Inflammatory macrophage treated with lipopolysaccharide for 1 hour (primary cell): ENCODE results near the gene KRT86.
"Not testable (repeated sequence)": the region's sequence is repeated elsewhere in the genome, so short reads cannot be mapped to it uniquely, and the experiment has no call there.

Experiments used
- DNase-seq, 2 donors: peaks; one replicate each; pipeline ENCODE4 v3.0.0-alpha.2; 2020 to 2022

Gene KRT86

DNA sequence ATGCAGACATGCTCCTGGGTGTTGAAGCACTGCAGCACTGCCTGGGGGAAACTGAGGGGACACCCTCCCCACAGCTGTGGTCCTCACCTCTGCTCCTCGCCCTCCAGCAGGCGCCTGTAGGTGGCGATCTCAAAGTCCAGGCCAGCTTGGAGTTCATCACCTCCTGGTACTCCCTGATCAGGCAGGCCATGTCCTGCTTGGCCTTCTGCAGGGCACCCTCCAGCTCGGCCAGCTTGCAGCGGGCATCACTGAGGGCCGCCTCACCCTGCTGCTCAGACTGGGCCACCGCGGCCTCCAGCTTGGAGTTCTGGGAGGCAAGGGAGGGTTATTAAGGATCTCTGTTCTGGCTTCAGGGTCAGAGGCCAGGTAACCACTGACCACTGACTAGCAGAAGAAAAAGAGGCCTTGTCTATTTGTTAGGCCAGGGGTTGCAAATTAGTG, 22.2 kb upstream of the KRT86 start:
- not testable (repeated sequence) for DNase-seq

DNA sequence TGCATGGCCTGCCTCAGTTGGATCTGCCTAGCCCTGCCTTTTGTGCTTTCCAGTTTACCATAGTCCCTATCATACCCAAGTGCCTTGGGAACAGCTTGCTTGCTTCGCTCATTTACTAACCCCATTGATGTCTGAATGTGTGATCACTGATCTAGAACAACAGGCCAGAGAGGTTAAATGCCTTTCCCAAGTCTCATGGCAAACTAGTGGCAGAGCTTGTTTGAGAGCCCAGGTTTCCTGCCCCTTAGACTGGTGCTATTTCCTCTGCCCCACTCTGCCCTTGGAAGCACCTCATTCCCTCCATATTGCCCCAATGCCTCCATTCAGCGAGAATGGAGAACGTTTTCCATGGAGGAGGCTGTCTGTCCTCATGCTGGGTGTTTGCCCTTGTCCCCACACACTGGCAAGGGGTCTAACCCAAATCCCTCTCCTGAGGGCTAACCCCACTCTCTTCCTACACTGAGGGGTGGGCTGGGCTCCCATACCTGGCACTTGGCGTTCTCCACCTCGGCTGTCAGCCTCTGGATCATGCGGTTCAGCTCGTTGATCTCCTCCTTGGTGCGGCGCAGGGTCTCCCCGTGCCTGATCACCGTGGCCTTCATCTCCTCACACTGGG, 21.6 kb upstream of the KRT86 start:
- no peak for DNase-seq

DNA sequence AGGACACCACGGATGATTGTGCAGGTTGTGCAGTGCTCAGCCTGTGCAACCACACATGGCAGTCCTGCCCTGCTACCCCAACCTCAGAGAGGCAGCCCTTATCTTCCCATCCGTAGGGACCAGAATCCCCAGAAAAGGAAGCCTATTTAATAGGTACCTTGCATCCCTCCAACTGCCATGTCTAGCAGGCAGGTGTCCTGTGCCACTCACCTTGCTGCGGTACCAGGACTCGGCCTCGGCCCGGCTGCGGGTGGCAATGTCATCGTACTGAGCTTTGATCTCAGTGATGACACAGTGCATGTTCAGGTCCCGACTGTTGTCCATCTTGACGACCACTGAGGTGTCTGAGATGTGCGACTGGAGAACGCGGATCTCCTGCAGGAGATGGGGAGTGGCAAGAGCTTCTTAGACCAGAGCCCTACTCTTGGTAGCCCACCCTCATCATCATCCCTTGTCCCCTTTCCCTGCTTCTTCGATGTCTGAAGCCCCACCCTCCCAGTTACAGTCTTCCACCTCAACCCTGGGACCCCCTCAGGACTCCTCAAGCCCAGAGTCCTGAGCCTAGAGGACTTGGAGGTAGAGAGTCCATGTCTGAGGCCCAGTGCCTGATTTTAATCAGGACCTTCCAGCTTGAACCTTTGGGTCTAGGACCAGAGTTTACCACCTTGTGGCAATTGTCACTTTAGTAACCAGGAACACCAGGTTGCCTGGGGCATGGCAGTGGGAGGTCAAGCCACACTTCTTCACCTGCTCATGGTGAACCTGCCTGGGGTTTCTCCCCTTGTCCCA, 20.9 kb upstream of the KRT86 start:
- no peak for DNase-seq

DNA sequence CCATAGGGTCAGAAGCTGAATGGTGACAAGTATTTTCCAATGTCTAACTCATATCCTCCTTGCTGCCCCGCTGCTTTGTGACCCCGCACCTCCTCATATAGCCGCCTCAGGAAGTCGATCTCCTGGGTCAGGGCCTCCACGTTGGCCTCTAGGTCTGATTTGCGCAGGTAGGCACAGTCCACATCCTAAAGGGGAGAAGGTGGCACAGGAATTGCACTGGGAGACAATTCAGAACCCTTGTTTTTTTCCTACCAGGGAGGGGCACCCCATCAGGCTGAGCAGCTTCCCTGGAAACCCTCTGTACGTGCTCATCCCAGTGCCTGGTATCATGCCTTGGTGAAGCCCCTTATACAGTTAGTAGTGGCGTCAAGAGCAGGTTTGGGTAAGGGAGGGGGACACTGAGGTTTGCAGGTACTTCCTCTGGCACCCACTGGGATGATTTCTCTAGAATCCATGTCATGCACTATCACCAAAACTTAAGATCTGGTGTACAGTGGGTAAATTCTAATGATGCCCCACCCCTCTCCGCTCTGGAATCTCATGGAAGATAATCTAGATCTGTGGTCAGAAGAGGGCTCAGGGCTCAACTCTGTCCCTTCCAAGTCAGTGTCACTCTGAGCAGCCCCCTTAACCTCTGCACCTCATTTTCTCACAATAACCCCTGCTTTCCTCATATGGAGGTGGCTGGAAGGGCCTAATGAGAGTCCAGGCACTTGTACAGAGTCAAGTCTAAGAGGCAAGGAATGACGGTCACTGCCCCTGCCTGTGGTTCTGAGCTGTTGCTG, 20.1 kb upstream of the KRT86 start:
- DNase-seq: no peak

DNA sequence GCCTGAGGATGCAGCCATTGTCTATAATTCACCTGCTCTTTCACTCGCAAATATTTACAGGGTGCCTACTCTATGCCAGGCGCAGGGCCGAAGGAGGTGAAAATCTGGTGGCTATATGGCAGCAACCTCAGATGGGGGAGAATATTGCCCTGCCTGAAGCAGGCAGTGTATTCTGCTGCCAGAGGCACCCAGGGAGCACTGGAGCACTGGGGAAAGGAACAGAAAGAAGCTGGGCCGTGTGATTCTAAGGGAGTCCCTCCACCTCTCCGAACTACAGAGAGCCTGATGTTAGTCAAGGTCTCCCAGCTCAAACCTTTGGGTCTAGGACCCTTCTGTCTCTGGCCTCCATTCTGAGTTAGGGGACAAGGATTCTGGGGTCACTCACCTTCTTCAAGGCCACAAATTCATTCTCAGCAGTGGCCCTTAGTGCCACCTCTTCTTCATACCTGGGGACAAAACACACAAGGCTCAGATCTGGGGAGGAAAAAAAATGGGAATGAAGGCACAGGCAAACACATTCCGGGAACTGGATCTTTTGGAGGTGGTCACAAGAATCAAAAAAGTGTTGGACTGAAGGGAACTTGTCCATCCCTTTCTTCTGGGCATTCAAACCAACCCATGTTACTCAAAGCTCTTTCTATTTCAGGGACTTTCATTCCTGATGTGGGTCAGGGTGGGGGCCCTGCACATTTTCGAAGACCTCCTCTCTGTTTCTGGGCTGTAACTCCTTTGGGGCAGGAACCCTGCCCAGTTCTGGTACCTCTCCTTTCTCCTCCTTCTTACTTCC, 19.3 kb upstream of the KRT86 start:
- no peak for DNase-seq

DNA sequence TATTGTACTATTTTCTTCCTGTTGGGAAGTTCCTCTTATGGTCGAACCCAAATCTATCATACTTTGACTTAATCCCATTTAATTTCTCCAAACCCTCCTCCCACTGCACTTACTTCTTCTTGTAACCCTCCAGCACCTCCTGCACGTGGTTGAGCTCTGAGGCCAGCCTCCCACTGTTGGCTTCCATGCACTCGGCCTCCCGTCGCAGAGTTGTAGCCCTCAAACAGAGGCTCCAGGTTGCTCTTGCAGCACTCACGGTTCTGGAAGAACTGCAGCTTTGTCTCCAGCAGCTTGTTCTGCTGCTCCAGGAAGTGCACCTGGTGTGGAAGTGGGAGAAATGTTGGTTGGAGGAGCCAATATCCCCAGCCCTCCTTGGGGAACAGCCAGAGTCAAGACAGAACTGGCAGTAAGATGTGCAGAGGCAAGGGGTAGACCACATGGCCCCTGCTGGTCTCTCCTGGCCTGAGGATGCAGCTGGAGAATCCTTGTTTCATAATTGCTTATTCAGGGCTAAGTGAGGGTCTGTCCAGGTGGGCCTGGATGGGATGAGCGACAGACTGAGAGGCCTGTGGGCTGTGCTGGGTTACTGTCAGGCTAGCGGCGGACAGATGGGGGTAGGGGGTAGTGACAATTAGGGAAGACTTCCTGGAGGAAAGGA, 18.4 kb upstream of the KRT86 start:
- no peak for DNase-seq

DNA sequence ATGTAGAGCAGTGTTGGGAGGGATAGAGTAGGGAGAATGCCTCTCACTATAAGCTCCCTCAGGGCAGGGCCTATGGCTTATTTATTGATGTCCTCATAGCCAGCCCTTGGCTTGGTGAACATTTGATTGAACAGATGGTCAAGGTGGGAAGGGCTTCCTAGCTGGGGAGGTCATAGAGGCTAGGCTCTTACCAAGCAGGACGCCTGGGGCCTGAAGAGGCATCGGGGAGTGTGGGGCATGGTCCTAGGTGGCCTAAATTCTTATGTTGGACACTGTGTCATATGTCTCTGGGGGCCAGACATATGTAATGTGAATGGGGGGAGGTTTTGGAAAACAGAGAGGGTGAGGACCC, 17.9 kb upstream of the KRT86 start:
- no peak for DNase-seq

DNA sequence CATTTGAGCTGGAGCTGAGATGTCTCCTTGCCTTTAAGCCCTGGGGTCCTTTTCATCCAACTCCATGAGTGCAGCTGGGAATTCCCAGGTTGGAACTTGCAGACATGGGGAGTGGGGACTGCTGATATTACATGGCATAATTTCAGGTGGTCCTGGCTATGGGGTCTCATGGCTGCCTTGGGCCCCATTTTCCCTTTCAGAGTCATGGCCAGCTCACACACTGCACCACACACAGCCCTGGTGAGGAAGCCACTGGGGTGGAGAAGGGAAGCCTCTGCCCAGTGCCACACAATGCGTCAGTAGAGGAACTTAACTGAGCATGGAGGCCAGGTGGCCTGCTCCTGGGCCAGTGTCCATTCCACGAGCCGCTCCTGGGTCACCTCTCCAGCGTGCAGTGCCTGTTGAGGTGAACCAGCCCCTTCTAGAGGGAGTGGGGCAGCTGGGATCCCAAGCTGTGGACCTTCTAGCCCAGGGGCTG, 17.3 kb upstream of the KRT86 start:
- peak in 1 of 2 donors; percentile 18 for DNase-seq

DNA sequence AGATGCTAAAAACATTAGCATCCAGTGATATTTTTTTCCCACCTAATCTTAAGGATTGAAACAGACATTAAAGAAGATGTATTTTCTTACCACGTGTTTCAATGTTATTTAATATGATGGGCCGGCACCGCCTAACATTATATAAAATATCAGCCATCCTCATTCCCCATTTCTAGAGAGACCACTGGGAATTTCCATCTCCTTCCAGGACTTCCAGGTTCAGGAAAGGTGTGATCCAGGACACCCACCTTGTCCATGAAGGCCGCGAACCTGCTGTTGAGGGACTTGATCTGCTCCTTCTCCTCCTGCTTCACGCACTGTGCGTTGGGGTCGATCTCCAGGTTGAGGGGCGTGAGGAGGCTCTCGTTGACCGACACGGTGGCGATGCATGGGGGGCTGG, 16.5 kb upstream of the KRT86 start:
- not testable (repeated sequence) for DNase-seq

DNA sequence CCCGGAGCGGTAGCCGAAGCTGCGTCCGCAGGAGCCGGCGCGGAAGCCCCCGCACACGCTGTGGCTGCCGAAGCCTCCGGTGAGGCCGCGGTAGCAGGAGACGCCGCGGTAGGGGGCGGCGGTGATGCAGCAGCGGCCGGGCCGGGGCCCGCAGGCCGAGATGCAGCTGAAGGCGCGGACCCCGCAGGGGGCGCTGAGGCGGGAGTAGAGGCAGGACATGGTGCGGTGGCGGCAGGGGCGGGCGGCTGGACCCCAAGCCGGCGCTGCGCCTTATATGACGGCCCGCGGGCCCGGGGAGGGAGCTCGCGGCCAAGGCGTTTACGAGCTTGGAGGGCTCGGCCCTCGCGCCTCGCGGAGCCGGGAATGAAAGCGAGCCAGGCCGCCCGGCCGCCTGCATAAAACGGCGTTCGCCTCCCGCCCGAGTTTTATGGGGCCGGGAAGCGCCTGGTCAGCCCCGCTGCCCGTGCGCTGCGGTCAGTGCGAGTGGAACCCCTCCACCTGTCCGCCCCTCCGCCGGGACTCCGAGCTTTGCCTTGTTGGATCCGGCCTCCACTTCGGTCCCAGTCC, 16.0 kb upstream of the KRT86 start:
- DNase-seq: no peak

DNA sequence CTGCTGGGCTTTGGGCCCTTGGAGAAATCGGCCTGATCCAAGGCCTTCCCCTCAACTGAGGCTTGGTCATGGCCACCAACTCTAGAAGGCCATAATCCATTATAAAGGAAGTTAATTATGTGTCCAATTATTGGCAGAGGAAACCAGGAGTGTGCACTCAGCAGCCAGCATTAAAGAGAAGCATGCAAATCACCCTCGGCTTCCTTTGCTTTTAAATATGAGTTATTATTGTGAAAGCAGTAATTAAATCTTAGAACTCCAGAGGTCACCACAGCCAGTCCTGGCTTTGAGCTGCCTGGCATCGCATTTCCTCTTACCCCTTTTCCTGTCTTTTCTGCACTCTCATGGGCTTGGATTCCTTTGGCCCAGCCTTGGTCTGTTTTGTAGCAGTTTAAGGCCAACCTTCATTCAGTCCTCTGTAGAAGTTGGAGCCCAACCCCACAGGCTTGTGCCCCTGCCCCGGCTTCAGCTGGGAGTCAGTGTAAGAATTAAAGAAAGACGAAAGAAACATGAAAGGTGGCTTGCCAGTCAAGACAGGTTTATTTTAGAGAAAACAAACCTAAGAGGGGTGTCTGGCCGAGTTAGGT, 14.7 kb upstream of the KRT86 start:
- no peak for DNase-seq

DNA sequence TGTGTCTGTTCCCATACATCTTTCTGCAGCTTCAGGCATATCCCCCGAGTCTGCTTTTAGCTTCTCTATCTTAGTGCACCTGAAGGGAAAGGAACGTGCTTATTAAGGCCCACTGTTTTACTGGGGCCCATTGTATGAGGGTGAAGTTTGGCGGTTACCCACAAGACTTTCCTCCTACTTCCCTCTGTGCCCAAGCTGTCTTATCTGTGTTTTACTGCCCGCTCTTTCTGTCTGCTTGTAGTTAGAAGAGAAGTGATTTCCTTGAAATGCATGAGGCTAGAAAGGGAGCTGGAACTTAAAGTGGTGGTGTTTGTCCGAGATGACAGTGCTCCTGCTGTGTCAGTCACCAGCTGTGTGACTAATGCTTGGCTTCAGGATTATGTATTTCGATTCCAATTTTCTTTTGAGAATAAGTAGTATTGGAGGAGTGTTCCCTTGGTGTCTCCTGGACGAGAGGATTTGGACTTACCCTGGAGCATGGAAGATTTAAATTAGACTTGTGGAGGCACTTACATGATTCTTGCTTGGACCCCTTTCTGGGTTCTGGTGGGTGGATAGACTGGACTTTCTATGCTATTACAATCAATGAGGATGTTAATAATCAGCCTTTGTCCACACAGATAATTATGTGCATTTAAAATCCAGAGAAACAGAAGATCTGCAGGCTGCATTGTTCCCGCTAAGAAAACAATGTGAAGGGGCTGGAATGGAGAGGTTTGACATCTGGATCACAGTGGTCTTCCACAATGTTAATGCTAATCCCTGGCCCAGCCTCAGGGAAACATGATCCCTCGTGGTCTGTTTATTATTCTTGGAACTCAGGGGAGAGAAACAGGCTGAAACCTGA, 13.9 kb upstream of the KRT86 start:
- DNase-seq: no peak

DNA sequence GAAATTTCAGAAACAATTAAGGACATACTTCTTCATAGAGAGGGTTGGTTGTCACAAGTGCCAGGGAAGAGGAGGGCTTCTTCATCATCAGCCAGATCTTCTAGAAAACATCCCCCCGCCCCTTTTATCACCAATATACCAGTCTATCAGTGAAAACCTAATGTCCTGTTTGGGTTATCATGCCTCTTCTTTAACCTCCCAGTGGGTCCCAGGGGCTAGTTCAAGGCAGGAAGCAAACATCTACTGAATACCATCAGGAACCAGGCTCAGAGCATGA, 13.3 kb upstream of the KRT86 start:
- DNase-seq: no peak

DNA sequence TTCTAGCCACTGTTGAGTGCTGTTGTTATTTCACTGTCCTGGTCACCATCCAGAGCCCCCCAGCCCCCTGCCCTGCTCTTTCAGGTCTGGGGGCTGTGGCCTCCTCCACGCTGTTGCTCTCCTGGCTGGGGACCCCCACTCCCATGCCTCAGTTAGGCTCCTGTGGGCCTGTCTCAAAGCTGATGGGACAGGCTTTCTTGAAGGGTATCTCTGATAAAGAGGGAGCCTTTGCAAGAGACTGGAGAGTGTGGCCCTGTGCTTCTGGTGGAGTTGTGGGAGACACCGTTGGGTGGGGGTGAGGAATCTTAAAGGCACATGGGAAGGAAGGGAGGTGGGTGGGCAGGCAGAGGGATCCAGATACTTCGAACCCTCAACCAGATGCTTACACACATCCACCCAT, 12.2 kb upstream of the KRT86 start:
- no peak for DNase-seq

DNA sequence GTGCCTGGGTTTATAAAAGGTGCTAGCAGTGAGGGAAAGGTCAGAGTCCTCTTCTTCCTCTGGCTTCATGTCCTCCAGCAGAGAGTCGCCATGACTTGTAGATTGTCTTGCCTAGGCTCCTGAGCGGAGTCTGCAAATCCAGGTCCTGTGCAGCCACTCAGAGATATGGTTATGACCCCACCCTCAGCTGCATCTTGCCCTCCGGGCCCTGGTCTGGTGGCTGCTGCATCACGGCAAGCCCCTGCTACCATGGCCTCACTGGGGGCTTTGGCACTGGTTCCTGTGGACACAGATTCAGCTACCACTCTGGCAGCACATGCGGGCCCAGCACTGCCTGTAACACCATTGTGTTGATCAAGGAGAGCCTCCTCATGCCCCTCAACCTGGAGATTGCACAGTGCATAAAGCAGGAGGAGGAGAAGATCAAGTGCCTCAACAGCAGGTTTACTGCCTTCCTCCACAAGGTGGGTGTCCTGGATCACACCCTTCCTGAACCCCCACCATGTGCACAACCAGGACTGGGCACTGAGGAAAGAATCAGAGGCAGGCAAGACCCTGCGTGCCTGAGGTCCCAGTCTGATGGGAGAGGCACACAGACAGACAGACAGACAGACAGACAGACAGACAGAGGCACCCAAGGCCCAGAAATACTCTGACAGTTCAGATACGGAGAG, 10.5 kb upstream of the KRT86 start:
- no peak for DNase-seq

DNA sequence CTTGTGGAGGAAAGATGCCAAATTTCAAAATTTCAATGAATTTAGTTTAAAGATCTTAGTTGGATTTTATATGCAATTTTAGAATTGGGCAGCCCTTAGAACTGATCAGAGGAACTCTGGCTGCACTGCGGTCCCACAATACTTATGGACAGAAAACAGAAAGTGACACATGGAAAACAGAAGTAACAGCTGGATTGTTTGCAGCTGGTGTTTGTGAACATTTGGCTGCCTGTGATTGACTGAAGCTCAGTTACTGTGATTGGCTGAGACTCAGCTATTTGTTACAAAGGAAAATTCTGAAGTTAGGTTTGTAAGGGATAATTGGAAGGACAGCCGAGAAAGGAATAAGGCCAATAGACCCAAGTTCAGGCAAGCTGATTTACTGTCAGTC, 10.0 kb upstream of the KRT86 start:
- no peak for DNase-seq

DNA sequence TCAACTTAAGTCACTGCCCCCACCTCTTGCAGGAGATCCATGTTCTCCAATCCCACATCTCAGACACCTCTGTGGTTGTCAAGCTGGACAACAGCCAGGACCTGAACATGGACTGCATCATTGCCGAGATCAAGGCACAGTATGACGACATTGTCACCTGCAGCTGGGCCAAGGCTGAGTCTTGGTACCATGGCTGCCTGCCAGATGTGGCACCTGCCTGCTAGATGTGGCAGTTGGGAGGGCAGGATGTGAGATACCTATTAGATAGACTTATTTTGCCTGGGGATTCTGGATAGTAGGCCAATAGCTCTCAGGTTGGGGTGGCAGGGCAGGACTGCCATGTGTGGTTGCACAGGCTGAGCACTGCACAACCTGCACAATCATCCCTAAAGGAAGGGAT, 7.9 kb upstream of the KRT86 start:
- no peak for DNase-seq

DNA sequence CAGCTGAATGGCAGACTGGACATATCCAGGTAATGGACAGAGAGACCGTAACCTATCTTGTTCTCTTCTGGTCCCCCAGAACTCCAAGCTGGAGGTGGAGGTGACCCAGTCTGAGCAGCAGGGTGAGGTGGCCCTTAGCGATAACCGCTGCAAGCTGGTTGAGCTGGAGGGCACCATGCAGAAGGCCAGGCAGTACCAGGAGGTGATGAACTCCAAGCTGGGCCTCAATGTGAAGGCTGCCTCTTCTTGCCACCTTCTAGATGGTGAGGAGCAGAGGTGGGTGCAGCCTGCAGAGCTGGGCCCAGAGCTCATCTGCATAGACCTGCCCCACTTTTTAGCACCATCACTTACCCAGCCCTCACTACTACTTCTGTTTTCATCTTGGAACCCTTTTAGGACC, 7.2 kb upstream of the KRT86 start:
- DNase-seq: no peak

DNA sequence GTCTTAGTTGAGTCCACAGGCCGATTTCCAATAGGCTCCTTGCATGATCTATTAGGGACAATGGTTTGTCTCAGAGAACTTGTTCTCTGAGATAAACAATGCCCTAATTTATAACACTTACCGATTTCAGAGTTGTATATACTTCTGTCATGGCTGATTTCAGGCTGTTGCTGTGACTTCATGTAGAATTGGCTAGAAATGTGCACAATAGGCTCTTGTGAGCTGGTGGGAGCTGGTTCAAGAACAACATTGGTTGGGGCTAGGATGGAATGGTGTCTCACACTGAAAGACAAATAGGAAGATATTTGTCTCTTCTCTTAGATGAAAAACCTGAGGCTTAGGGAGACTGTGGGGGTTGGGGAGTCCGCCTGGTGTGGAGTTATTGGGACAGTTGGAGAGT, 6.7 kb upstream of the KRT86 start:
- no peak for DNase-seq

DNA sequence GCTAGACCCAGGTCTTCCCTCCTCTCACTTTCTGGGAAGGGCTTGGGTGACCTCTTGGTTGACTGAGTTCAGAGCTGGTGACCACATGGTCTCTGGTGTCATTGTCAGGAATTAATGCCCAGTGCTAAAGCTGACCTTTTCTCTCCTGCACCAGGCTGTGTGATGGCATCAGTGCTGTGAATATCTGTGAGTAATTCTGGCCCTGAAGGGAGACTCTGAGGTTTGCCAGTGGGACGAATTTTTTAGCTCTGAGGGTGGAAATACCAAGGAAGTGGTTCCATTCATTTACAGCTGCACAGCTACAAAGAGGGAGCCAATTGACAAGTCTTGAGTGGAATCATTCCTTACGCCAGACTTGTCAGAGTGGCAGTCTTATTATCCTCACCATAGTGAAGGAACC, 6.2 kb upstream of the KRT86 start:
- DNase-seq: no peak
